ENCODE data around the gene RABEP2. TPM values are rescaled to one million over a fixed set of nuclear protein-coding genes. Genes with fewer than 3 reads are reported as not detected.
A peak's percentile ranks its signal among the peaks of the same experiment; 100 is the strongest.

Gene RABEP2
- total and polyA plus RNA-seq, 9 of the 15 experiments (the other 6 are each of a cell fraction or from before 2014, with no cell fraction given) = 0.15 to 13.4 (median 3.5) TPM

- TF ChIP-seq NR0B1 (IDR thresholded peaks at IDR 0.05; ENCODE audit: partially characterized antibody) = no peak
Measured at GRCh38 chr16:28925386-28926228, 569 bp upstream of the RABEP2 start (continued).

- H3K9ac ChIP-seq (ENCODE audit: insufficient read depth in 1 of 2, low read depth in 2 of 2, low read length in 2 of 2) = peak overlapping the region; percentile 10 to 91; a peak in 3 of 4 replicates
- no peaks in the 10 kb centered on the region for H3K9me3 ChIP-seq (replicated peaks; ENCODE audit: control insufficient read depth, insufficient read depth, low read depth, low read length)
- H3K27me3 ChIP-seq (ENCODE audit: control insufficient read depth in 2 of 2, insufficient read depth in 2 of 2, low read length in 2 of 2) = no peaks in the 10 kb centered on the region
- intact Hi-C loops (cut with micrococcal nuclease) = no loop called here
- H3K4me1 ChIP-seq (replicated peaks in 1 of 2; ENCODE audit: control insufficient read depth in 2 of 2, insufficient read depth in 2 of 2, low read length in 2 of 2) = peaks cover 9 to 15% of the 10 kb centered on the region in 2 experiments
- H2AFZ ChIP-seq (ENCODE audit: low read depth, low read length) = peak overlapping the region; percentile 96
- TF ChIP-seq ZNF146 (CRISPR knock-in tag; IDR thresholded peaks at IDR 0.05; ENCODE audit: unreplicated experiment) (peak; percentile 3), ZNF134 (CRISPR knock-in tag; conservative IDR thresholded peaks at IDR 0.05) (peak; percentile 69), NR2C1 (IDR thresholded peaks at IDR 0.05) (no peak), NR2C1 (tag; IDR thresholded peaks at IDR 0.05) (no peak)
- CTCF ChIA-PET (ENCODE audit: low intra/inter-chr PET ratio) = no interaction called here
- H3K4me3 ChIP-seq = peak overlapping the region; percentile 100
- ATAC-seq (peak; percentile 18; the same call in 2 of the 3 replicates), FAIRE-seq (no peak), DNase-seq (ENCODE audit: extremely low read depth in 1 of 4, low spot score in 3 of 4) (no peak)
- H4K20me1 ChIP-seq (replicated peaks; ENCODE audit: control insufficient read depth, insufficient read depth, low read length) = no peaks in the 10 kb centered on the region
- BruUV-seq (replicated peaks) = TSS peak; percentile 46
- H3K79me2 ChIP-seq (ENCODE audit: control insufficient read depth, insufficient read depth, low read length) = no peaks in the 10 kb centered on the region
- no peaks in the 10 kb centered on the region for H3K36me3 ChIP-seq (ENCODE audit: control insufficient read depth, insufficient read depth, low read length)
- 60% methylated on average over 11 of the region's 15 CpGs for WGBS (ENCODE audit: insufficient coverage, low coverage, missing lambda C conversion rate)
- no peak overlapping the region; the same call in 2 of the 3 replicates for H3K27ac ChIP-seq (ENCODE audit: extremely low read depth, low read depth, low read length)
- H3K4me2 ChIP-seq (ENCODE audit: insufficient read depth, low read length) = peak overlapping the region; percentile 86
- POLR2A ChIA-PET = interaction anchor here (0.6 to 2.2 kb wide), 5 partner anchors 10 to 255 kb away, joined by 3 to 10 read pairs (median 4); no protein-coding TSS in a partner anchor
- H3K9me1 ChIP-seq (ENCODE audit: control insufficient read depth, insufficient read depth, low read length) = peaks cover 5% of the 10 kb centered on the region
- in situ Hi-C loops (cut with MboI) = no loop called here
Measured at GRCh38 chr16:28924399-28924761, 658 bp downstream of the RABEP2 start.
